Measurements from ENCODE around the gene NR5A2. TPM values are rescaled to one million over a fixed set of nuclear protein-coding genes. Genes with fewer than 3 reads are reported as not detected.

Gene NR5A2
- total RNA-seq, 2 experiments from 2014 or later, result not detected

- ChIA-PET POLR2A (no interaction called here), CTCF (interaction anchor here (1.2 kb wide), 1 partner anchor 13 kb away, joined by 3 read pairs; no protein-coding TSS in a partner anchor)
Observed at GRCh38 chr1:200115532-200115931, 88.0 kb downstream of the NR5A2 start.

- POLR2A ChIA-PET, result no interaction called here
- CTCF ChIA-PET, result interaction anchor here (1.2 kb wide), 1 partner anchor 14 kb away, joined by 3 read pairs; no protein-coding TSS in a partner anchor
Observed at GRCh38 chr1:200116324-200116723, 88.8 kb downstream of the NR5A2 start.

GRCh38 chr1:200118779-200119505 lies 91.4 kb downstream of the NR5A2 start:
- POLR2A ChIA-PET, result no interaction called here

GRCh38 chr1:200121421-200121820 lies 93.9 kb downstream of the NR5A2 start:
- CTCF ChIA-PET, result no interaction called here
- POLR2A ChIA-PET, result no interaction called here

More at GRCh38 chr1:200118779-200119505, 91.4 kb downstream of the NR5A2 start:
- CTCF ChIA-PET, result no interaction called here

GRCh38 chr1:200124309-200124708 lies 96.8 kb downstream of the NR5A2 start:
- CTCF ChIA-PET, result no interaction called here
- POLR2A ChIA-PET, result no interaction called here

- CTCF ChIA-PET, result interaction anchor here (1.6 kb wide), 1 partner anchor 11 kb away, joined by 3 read pairs; no protein-coding TSS in a partner anchor
- POLR2A ChIA-PET, result no interaction called here
Observed at GRCh38 chr1:200128081-200128480, 100.6 kb downstream of the NR5A2 start.

- ChIA-PET CTCF (no interaction called here), POLR2A (no interaction called here)
Observed at GRCh38 chr1:200128944-200129879, 101.7 kb downstream of the NR5A2 start.

GRCh38 chr1:200130552-200130951 lies 103.0 kb downstream of the NR5A2 start:
- ChIA-PET POLR2A (no interaction called here), CTCF (interaction anchor here (0.7 kb wide), 1 partner anchor 98 kb away, joined by 3 read pairs; no protein-coding TSS in a partner anchor)

GRCh38 chr1:200131551-200132125 lies 104.1 kb downstream of the NR5A2 start:
- ChIA-PET CTCF (no interaction called here), POLR2A (no interaction called here)

GRCh38 chr1:200133123-200133522 lies 105.6 kb downstream of the NR5A2 start:
- ChIA-PET CTCF (no interaction called here), POLR2A (no interaction called here)

- POLR2A ChIA-PET, result no interaction called here
- CTCF ChIA-PET, result no interaction called here
Observed at GRCh38 chr1:200134116-200134515, 106.6 kb downstream of the NR5A2 start.

GRCh38 chr1:200136384-200136783 lies 108.9 kb downstream of the NR5A2 start:
- CTCF ChIA-PET, result no interaction called here
- POLR2A ChIA-PET, result no interaction called here

- POLR2A ChIA-PET, result no interaction called here
- CTCF ChIA-PET, result interaction anchor here (0.8 kb wide), 1 partner anchor 12 kb away, joined by 3 read pairs; no protein-coding TSS in a partner anchor
Observed at GRCh38 chr1:200139661-200140250, 112.2 kb downstream of the NR5A2 start.

GRCh38 chr1:200143347-200143746 lies 115.8 kb downstream of the NR5A2 start:
- CTCF ChIA-PET, result no interaction called here

GRCh38 chr1:200146100-200146499 lies 118.6 kb downstream of the NR5A2 start:
- POLR2A ChIA-PET, result no interaction called here
- CTCF ChIA-PET, result no interaction called here

More at GRCh38 chr1:200143347-200143746, 115.8 kb downstream of the NR5A2 start:
- POLR2A ChIA-PET, result interaction anchor here (0.7 kb wide), 1 partner anchor 105 kb away, joined by 3 read pairs; no protein-coding TSS in a partner anchor

- ChIA-PET POLR2A (no interaction called here), CTCF (no interaction called here)
Observed at GRCh38 chr1:200147094-200147493, 119.6 kb downstream of the NR5A2 start.

- ChIA-PET CTCF (no interaction called here), POLR2A (no interaction called here)
Observed at GRCh38 chr1:200147742-200148141, 120.2 kb downstream of the NR5A2 start.

- ChIA-PET POLR2A (no interaction called here), CTCF (no interaction called here)
Observed at GRCh38 chr1:200150006-200150405, 122.5 kb downstream of the NR5A2 start.

- POLR2A ChIA-PET, result no interaction called here
- CTCF ChIA-PET, result no interaction called here
Observed at GRCh38 chr1:200150721-200151120, 123.2 kb downstream of the NR5A2 start.

- POLR2A ChIA-PET, result no interaction called here
- CTCF ChIA-PET, result no interaction called here
Observed at GRCh38 chr1:200152336-200152735, 124.8 kb downstream of the NR5A2 start.

Measured in activated CD8-positive, alpha-beta memory T cell treated with anti-CD3 and anti-CD28 coated beads for 36 hours (primary cell).